GM19240 (cell line): Measurements from ENCODE around the gene SPNS3.

Experiments
- DNase-seq: peaks from one replicate; pipeline ENCODE4 v3.0.0; 2011; ENCODE audit warnings: low spot score; ENCODE audit not compliant: insufficient read length

The SPNS3 gene

GRCh38 chr17:4525691-4526397, 92.1 kb downstream of the SPNS3 start:
- no peak for DNase-seq

GRCh38 chr17:4527134-4527533, 93.4 kb downstream of the SPNS3 start:
- DNase-seq = no peak

- no peak for DNase-seq
These were observed 93.9 kb downstream of the SPNS3 start for GRCh38 chr17:4527566-4528125.

GRCh38 chr17:4529533-4530152, 95.9 kb downstream of the SPNS3 start:
- no peak for DNase-seq

- DNase-seq = no peak
These were observed 97.3 kb downstream of the SPNS3 start for GRCh38 chr17:4530799-4531730.

- DNase-seq = no peak
These were observed 98.4 kb downstream of the SPNS3 start for GRCh38 chr17:4531988-4532736.

GRCh38 chr17:4532860-4533522, 99.3 kb downstream of the SPNS3 start:
- DNase-seq = no peak

GRCh38 chr17:4533523-4534504, 100.1 kb downstream of the SPNS3 start:
- DNase-seq = no peak

GRCh38 chr17:4534515-4534914, 100.8 kb downstream of the SPNS3 start:
- DNase-seq = no peak

- no peak for DNase-seq
These were observed 101.4 kb downstream of the SPNS3 start for GRCh38 chr17:4534928-4535666.

- DNase-seq = no peak
These were observed 102.0 kb downstream of the SPNS3 start for GRCh38 chr17:4535667-4536258.

- no peak for DNase-seq
These were observed 102.6 kb downstream of the SPNS3 start for GRCh38 chr17:4536259-4536741.

GRCh38 chr17:4536742-4537411, 103.1 kb downstream of the SPNS3 start:
- DNase-seq = no peak
